AG10803 (cell line): Measurements from ENCODE around the gene ZYG11B.
"Not testable (repeated sequence)": the region's sequence is repeated elsewhere in the genome, so short reads cannot be mapped to it uniquely, and the experiment has no call there.

Source experiments
- DNase-seq: peaks from one replicate; pipeline ENCODE4 v3.0.0; 2010; ENCODE audit warnings: low read depth
- H3K4me3 ChIP-seq: 2 replicates; pipeline ENCODE4 v1.5.1; 2011; ENCODE audit warnings: mild to moderate bottlenecking, low read length, control low read depth
- TF ChIP-seq, protein P1 (sequence below): conservative IDR thresholded peaks from 2 replicates; pipeline ENCODE4 v1.5.1; 2011; ENCODE audit warnings: mild to moderate bottlenecking, low read length, control low read depth, inconsistent platforms

The ZYG11B gene

GRCh38 chr1:52684545-52684944 is 41.7 kb upstream of the ZYG11B start:
- no peak overlapping the region for H3K4me3 ChIP-seq
- TF ChIP-seq, protein P1, sequence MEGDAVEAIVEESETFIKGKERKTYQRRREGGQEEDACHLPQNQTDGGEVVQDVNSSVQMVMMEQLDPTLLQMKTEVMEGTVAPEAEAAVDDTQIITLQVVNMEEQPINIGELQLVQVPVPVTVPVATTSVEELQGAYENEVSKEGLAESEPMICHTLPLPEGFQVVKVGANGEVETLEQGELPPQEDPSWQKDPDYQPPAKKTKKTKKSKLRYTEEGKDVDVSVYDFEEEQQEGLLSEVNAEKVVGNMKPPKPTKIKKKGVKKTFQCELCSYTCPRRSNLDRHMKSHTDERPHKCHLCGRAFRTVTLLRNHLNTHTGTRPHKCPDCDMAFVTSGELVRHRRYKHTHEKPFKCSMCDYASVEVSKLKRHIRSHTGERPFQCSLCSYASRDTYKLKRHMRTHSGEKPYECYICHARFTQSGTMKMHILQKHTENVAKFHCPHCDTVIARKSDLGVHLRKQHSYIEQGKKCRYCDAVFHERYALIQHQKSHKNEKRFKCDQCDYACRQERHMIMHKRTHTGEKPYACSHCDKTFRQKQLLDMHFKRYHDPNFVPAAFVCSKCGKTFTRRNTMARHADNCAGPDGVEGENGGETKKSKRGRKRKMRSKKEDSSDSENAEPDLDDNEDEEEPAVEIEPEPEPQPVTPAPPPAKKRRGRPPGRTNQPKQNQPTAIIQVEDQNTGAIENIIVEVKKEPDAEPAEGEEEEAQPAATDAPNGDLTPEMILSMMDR, result no peak
- DNase-seq, result no peak

DNA sequence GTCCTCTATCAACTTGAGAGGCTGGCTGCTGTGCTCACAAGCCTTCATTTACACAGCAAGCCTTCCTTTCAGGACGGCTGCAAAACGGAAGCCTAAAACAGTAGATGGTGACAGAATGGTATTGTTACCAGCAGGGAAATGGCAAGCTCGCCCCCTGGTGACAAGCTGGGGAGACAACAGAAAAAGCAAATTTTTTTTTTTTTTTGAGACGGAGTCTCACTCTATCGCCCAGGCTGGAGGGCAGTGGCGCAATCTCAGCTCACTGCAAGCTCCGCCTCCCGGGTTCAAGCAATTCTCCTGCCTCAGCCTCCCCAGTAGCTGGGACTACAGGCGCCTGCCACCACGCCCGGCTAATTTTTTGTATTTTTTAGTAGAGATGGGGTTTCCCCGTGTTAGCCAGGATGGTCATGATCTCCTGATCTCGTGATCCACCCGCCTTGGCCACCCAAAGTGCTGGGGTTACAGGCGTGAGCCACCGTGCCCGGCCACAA is 39.9 kb upstream of the ZYG11B start:
- TF ChIP-seq, protein P1, result peak; percentile 82
- DNase-seq, result peak; percentile 65
- H3K4me3 ChIP-seq, result not testable (repeated sequence)

DNA sequence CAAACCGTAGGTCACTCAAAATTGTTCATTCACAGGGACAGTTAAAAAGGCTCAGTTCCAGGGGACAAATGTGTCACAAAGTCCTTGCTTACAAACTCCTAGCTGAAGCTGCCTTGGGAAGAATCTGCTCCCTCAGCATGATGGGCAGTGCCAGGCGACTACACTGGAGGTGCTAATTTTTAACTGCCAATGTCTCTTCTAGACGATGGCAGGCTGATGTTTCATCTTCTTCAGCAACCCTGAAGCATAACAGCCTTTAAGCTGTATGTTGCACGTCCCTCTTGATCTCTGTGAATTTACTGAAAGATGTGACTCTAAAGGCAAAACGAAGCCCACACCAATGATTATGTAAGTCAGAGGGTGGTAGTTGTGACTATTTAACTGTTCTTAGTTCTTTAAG is 39.4 kb upstream of the ZYG11B start:
- no peak for DNase-seq
- no peak overlapping the region for H3K4me3 ChIP-seq
- TF ChIP-seq, protein P1, result no peak

GRCh38 chr1:52691821-52692220 is 34.4 kb upstream of the ZYG11B start:
- no peak for DNase-seq
- TF ChIP-seq, protein P1, result no peak
- no peak overlapping the region for H3K4me3 ChIP-seq

DNA sequence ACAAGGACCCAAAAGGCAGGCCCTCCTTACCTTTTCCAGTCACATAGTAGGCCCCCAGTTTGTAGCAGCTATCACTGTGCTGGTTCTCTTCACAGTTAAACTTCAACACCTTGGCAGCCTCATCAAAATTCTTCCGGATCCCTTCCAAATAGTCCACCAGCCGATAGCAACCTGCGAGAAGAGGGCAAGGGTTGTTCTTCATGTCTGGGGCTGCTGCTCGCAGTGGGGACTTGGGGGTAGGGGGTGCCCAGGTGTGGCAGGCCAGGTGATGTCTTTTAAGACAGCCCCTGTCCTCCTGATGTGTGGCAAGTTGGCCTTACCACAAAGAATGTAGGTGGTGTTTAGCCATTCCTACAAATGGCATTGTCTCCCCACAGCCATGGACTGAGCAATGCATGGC is 33.6 kb upstream of the ZYG11B start:
- DNase-seq, result no peak
- TF ChIP-seq, protein P1, result no peak
- no peak overlapping the region for H3K4me3 ChIP-seq

DNA sequence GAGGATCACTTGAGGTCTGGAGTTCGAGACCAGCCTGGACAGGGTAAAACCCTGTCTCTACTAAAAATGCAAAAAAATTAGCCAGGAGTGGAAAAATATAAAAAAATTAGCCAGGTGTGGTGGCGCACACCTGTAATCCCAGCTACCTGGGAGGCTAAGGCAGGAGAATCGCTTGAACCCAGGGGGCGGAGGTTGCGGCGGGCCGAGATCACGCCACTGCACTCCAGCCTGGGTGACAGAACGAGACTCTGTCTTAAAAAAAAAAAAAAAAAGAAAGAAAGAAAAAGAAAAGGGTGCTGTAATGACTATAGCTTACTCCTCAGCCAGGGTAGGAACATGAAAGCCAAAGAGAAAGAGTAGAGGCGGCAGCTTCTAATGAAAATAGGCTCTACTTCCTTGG is 32.9 kb upstream of the ZYG11B start:
- not testable (repeated sequence) for DNase-seq, H3K4me3 ChIP-seq

GRCh38 chr1:52693843-52694242 is 32.4 kb upstream of the ZYG11B start:
- H3K4me3 ChIP-seq, result no peak overlapping the region
- TF ChIP-seq, protein P1, result no peak
- DNase-seq, result no peak

GRCh38 chr1:52695627-52696026 is 30.6 kb upstream of the ZYG11B start:
- TF ChIP-seq, protein P1, result no peak
- no peak for DNase-seq
- no peak overlapping the region for H3K4me3 ChIP-seq
